HEK293 (cell line): ENCODE measurements around the gene SCAF4.

ENCODE experiments used
- CTCF ChIA-PET: fragments of 350-600 bp; formaldehyde crosslinking; extraction: SDS; loops from one replicate; lab custom pipeline; 2021; ENCODE audit warnings: antibody characterized with exemption; lab: Yijun Ruan, JAX
- POLR2A ChIA-PET: fragments of 300-600 bp; formaldehyde crosslinking; extraction: SDS; loops from one replicate; lab custom pipeline; 2020; ENCODE audit warnings: antibody characterized with exemption, inconsistent platforms; lab: Yijun Ruan, JAX
- H3K27ac ChIP-seq: fragments of 200-500 bp; sonication (Bioruptor generic); 2 replicates; pipeline ENCODE4 v1.5.1; 2014; ENCODE audit warnings: low read depth, low read length, control low read depth, inconsistent platforms; ENCODE audit errors: extremely low read depth
- H3K36me3 ChIP-seq, 2 experiments: fragments of 200-500 bp in 1 of 2; sonication (Bioruptor generic) in 1 of 2; 1 replicate in 1 of 2; 2 replicates in 1 of 2; pipeline ENCODE4 v1.5.1; 2014 to 2017; ENCODE audit warnings: inconsistent platforms in 2 of 2, low read length in 2 of 2; ENCODE audit not compliant: control insufficient read depth in 2 of 2, insufficient read depth in 1 of 2
- H3K4me1 ChIP-seq: fragments of 200-500 bp; sonication (Bioruptor generic); 2 replicates; pipeline ENCODE4 v1.5.1; 2014; ENCODE audit warnings: mild to moderate bottlenecking, low read length, inconsistent platforms; ENCODE audit not compliant: control insufficient read depth, insufficient read depth
- H3K4me3 ChIP-seq: 2 replicates; pipeline ENCODE4 v1.5.1; 2011; ENCODE audit warnings: low read depth, mild to moderate bottlenecking, control low read depth, low read length, moderate library complexity
- H3K9me3 ChIP-seq: fragments of 200-500 bp; sonication (Bioruptor generic); 2 replicates; pipeline ENCODE4 v1.5.1; 2014; ENCODE audit warnings: low read depth, low read length, inconsistent platforms; ENCODE audit not compliant: control insufficient read depth, insufficient read depth
- OSR2 ChIP-seq: fragments of 450-650 bp; formaldehyde crosslinking; IDR thresholded peaks from 2 replicates; pipeline ENCODE4 v1.5.1; 2016; ENCODE audit warnings: missing biosample characterization, missing genetic modification characterization
- PATZ1 ChIP-seq: fragments of 450-650 bp; formaldehyde crosslinking; IDR thresholded peaks from 2 replicates; pipeline ENCODE4 v1.5.1; 2016; ENCODE audit warnings: missing biosample characterization, missing genetic modification characterization
- PRDM1 ChIP-seq: fragments of 450-650 bp; formaldehyde crosslinking; IDR thresholded peaks from 2 replicates; pipeline ENCODE4; 2016; ENCODE audit warnings: missing biosample characterization, missing genetic modification characterization
- SCRT2 ChIP-seq: fragments of 450-650 bp; formaldehyde crosslinking; IDR thresholded peaks from 2 replicates; pipeline ENCODE4 v1.5.1; 2016; ENCODE audit warnings: missing biosample characterization, missing genetic modification characterization
- ZBTB10 ChIP-seq: fragments of 450-650 bp; formaldehyde crosslinking; IDR thresholded peaks from 2 replicates; pipeline ENCODE4 v1.5.1; 2016; ENCODE audit warnings: missing biosample characterization, missing genetic modification characterization
- ZBTB20 ChIP-seq: fragments of 450-650 bp; formaldehyde crosslinking; IDR thresholded peaks from 2 replicates; pipeline ENCODE4 v1.5.1; 2016; ENCODE audit warnings: missing biosample characterization, missing genetic modification characterization
- ZIC2 ChIP-seq: fragments of 450-650 bp; formaldehyde crosslinking; IDR thresholded peaks from 2 replicates; pipeline ENCODE4 v1.5.1; 2016; ENCODE audit warnings: missing biosample characterization, missing genetic modification characterization
- ZNF114 ChIP-seq: fragments of 450-650 bp; formaldehyde crosslinking; IDR thresholded peaks from 2 replicates; pipeline ENCODE4 v1.5.0; 2017; ENCODE audit warnings: missing biosample characterization, missing genetic modification characterization
- ZNF132 ChIP-seq: fragments of 450-650 bp; formaldehyde crosslinking; IDR thresholded peaks from 2 replicates; pipeline ENCODE4 v1.5.1; 2017; ENCODE audit warnings: missing biosample characterization, missing genetic modification characterization, borderline replicate concordance
- ZNF18 ChIP-seq: fragments of 450-650 bp; formaldehyde crosslinking; IDR thresholded peaks from 2 replicates; pipeline ENCODE4 v1.5.1; 2016; ENCODE audit warnings: missing biosample characterization, missing genetic modification characterization
- ZNF223 ChIP-seq: fragments of 450-650 bp; formaldehyde crosslinking; IDR thresholded peaks from 2 replicates; pipeline ENCODE4 v1.5.1; 2016; ENCODE audit warnings: missing biosample characterization, missing genetic modification characterization
- ZNF335 ChIP-seq: fragments of 450-650 bp; formaldehyde crosslinking; conservative IDR thresholded peaks from 2 replicates; pipeline ENCODE4 v1.5.1; 2016; ENCODE audit warnings: missing biosample characterization, missing genetic modification characterization
- ZNF341 ChIP-seq: fragments of 450-650 bp; formaldehyde crosslinking; IDR thresholded peaks from 2 replicates; pipeline ENCODE4; 2016; ENCODE audit warnings: low read depth, missing biosample characterization, missing genetic modification characterization
- ZNF629 ChIP-seq: fragments of 450-650 bp; formaldehyde crosslinking; IDR thresholded peaks from 2 replicates; pipeline ENCODE4 v1.5.1; 2017; ENCODE audit warnings: missing biosample characterization, missing genetic modification characterization
- ZNF654 ChIP-seq: fragments of 450-650 bp; formaldehyde crosslinking; IDR thresholded peaks from 2 replicates; pipeline ENCODE4 v1.5.1; 2016; ENCODE audit warnings: low read depth, missing biosample characterization, missing genetic modification characterization
- ZNF76 ChIP-seq: fragments of 450-650 bp; formaldehyde crosslinking; IDR thresholded peaks from 2 replicates; pipeline ENCODE4; 2016; ENCODE audit warnings: low read depth, missing biosample characterization, missing genetic modification characterization, borderline replicate concordance
- ZNF792 ChIP-seq: fragments of 450-650 bp; formaldehyde crosslinking; IDR thresholded peaks from 2 replicates; pipeline ENCODE4 v1.5.1; 2016; ENCODE audit warnings: missing biosample characterization, missing genetic modification characterization
- ZNF837 ChIP-seq: fragments of 450-650 bp; formaldehyde crosslinking; IDR thresholded peaks from 2 replicates; pipeline ENCODE4 v1.5.1; 2016; ENCODE audit warnings: missing biosample characterization, missing genetic modification characterization

SCAF4 gene

GRCh38 chr21:31733551-31734149 is 1.7 kb upstream of the SCAF4 start:
- H3K4me1 ChIP-seq: peaks cover 11% of the 10 kb centered on the region

GRCh38 chr21:31732597-31733550 is 956 bp upstream of the SCAF4 start:
- ChIA-PET POLR2A (interaction anchor here (0.6 kb wide), 2 partner anchors 19 to 1039 kb away, joined by 3 to 6 read pairs; partner anchors contain the start of gene PAXBP1), CTCF (interaction anchor here (0.6 to 0.9 kb wide), 2 partner anchors 13 to 174 kb away, joined by 3 read pairs; no protein-coding TSS in a partner anchor)
- H3K9me3 ChIP-seq: no peaks in the 10 kb centered on the region
- no peaks in the 10 kb centered on the region for H3K36me3 ChIP-seq
- peaks cover 11% of the 10 kb centered on the region for H3K4me1 ChIP-seq
- H3K27ac ChIP-seq: peak overlapping the region; percentile 92
- peak overlapping the region; percentile 56 for H3K4me3 ChIP-seq
- TF ChIP-seq ZBTB10 (tag by site-specific recombination) (0 out of 2 replicates have a peak, but pooled peaks have one; percentile 20), ZNF792 (tag by site-specific recombination) (no peak), ZNF654 (tag by site-specific recombination) (no peak), ZNF114 (tag by site-specific recombination) (no peak), ZNF341 (peak; percentile 65), ZNF223 (no peak), ZNF76 (tag by site-specific recombination) (peak; percentile 32; the same call in 1 of the 2 replicates)

More at GRCh38 chr21:31733551-31734149, 1.7 kb upstream of the SCAF4 start:
- Histone ChIP-seq H3K27ac (no peak overlapping the region), H3K4me3 (no peak overlapping the region), H3K9me3 (no peaks in the 10 kb centered on the region), H3K36me3 (no peaks in the 10 kb centered on the region)
- POLR2A ChIA-PET: interaction anchor here (0.6 kb wide), 2 partner anchors 18 to 1038 kb away, joined by 3 to 6 read pairs; partner anchors contain the start of gene PAXBP1
- TF ChIP-seq ZBTB10 (tag by site-specific recombination) (no peak), ZBTB20 (tag by site-specific recombination) (peak; percentile 30; the same call in 1 of the 2 replicates), ZNF18 (no peak), ZIC2 (tag by site-specific recombination) (peak; percentile 72), ZNF837 (tag by site-specific recombination) (no peak), SCRT2 (tag by site-specific recombination) (peak; percentile 74; the same call in 1 of the 2 replicates), OSR2 (peak; percentile 37; the same call in 1 of the 2 replicates), ZNF629 (tag by site-specific recombination) (no peak), ZNF335 (tag by site-specific recombination) (peak; percentile 70), ZNF132 (tag by site-specific recombination) (no peak), PATZ1 (0 out of 2 replicates have a peak, but pooled peaks have one; percentile 3), PRDM1 (peak; percentile 91)
- CTCF ChIA-PET: interaction anchor here (0.9 kb wide), 1 partner anchor 174 kb away, joined by 3 read pairs; no protein-coding TSS in a partner anchor
